ENCODE results near the gene CFAP161.

- TF ChIP-seq, protein P1, sequence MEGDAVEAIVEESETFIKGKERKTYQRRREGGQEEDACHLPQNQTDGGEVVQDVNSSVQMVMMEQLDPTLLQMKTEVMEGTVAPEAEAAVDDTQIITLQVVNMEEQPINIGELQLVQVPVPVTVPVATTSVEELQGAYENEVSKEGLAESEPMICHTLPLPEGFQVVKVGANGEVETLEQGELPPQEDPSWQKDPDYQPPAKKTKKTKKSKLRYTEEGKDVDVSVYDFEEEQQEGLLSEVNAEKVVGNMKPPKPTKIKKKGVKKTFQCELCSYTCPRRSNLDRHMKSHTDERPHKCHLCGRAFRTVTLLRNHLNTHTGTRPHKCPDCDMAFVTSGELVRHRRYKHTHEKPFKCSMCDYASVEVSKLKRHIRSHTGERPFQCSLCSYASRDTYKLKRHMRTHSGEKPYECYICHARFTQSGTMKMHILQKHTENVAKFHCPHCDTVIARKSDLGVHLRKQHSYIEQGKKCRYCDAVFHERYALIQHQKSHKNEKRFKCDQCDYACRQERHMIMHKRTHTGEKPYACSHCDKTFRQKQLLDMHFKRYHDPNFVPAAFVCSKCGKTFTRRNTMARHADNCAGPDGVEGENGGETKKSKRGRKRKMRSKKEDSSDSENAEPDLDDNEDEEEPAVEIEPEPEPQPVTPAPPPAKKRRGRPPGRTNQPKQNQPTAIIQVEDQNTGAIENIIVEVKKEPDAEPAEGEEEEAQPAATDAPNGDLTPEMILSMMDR (IDR thresholded peaks at IDR 0.05; ENCODE audit: low read depth, low read length, poor library complexity, severe bottlenecking): no peak
- no peak for TF ChIP-seq EZH2phosphoT487 (IDR thresholded peaks at IDR 0.05; ENCODE audit: borderline replicate concordance, low read length)
These were observed 11.9 kb downstream of the CFAP161 start for GRCh38 chr15:81146006-81146405.
